Right atrium auricular region (tissue), 2 donors: ENCODE data around the gene IL17RD. TPM values are rescaled to one million over a fixed set of nuclear protein-coding genes. Genes with fewer than 3 reads are reported as not detected.

Source experiments
- DNase-seq: peaks from one replicate; pipeline ENCODE4 v3.0.0-alpha.2; 2019; ENCODE audit warnings: low spot score
- H3K27ac ChIP-seq, 2 donors: fragments of 200-600 bp; sonication (generic); 1 replicate in 1 of 2; 2 replicates in 1 of 2; pipeline ENCODE4 v1.5.1; 2016 to 2019
- H3K27me3 ChIP-seq, 2 donors: fragments of 200-600 bp; sonication (generic); one replicate each; pipeline versions ENCODE4 v1.5.1 to v1.6.0; 2017 to 2019
- H3K36me3 ChIP-seq: fragments of 200-600 bp; sonication (generic); one replicate; pipeline ENCODE4 v1.5.1; 2016
- H3K4me1 ChIP-seq, 2 donors: fragments of 200-600 bp; sonication (generic); one replicate each; pipeline versions ENCODE4 v1.5.1 to v1.6.0; 2017 to 2019
- H3K4me3 ChIP-seq, 2 donors: fragments of 200-600 bp; sonication (generic); 1 replicate in 1 of 2; 2 replicates in 1 of 2; pipeline ENCODE4 v1.5.1; 2017 to 2019; ENCODE audit warnings: mild to moderate bottlenecking in 1 of 2, moderate library complexity in 1 of 2
- H3K9me3 ChIP-seq, 2 donors: fragments of 200-600 bp; sonication (generic); one replicate each; pipeline ENCODE4 v1.5.1; 2019
- total RNA-seq, 2 donors: library from RNA; depleted of rRNA; stranded (reverse); fragments of >200 nt; gene quantifications; one replicate each; pipeline ENCODE4 v1.1.0, GENCODE V29; 2016
- TF ChIP-seq, protein P1 (sequence below), 2 donors: fragments of 200-600 bp; sonication (generic); IDR thresholded peaks; one replicate each; pipeline ENCODE4 v1.5.1; 2019; ENCODE audit warnings: antibody characterized with exemption in 2 of 2

The IL17RD gene
- total RNA-seq, 2 donors from 2014 or later, result 2.1 to 2.8 TPM

DNA sequence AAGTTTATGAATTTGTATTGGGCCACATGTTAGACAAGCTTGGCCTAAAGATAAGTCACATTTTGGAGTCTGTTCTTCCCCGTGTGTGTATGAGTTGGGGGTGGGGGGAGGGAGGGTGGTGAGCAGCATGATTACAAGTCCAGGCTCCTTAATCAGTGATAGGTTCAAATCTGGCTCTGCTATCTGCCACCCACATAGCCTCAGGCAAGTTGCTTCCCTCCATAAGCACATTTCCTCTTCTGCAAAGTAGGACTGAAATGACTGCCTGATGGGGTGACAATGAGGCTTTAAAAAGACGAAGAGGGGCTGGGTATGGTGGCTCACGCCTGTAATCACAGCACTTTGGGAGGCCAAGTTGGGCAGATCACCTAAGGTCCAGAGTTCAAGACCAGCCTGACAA is 105.7 kb downstream of the IL17RD start:
- Histone ChIP-seq H3K36me3 (no peaks in the 10 kb centered on the region), H3K27me3 (no peaks in the 10 kb centered on the region), H3K4me3 (no peak overlapping the region), H3K9me3 (no peaks in the 10 kb centered on the region), H3K4me1 (peaks cover 0 to 32% of the 10 kb centered on the region in 2 donors), H3K27ac (no peak overlapping the region)
- no peak for DNase-seq
- TF ChIP-seq, protein P1, sequence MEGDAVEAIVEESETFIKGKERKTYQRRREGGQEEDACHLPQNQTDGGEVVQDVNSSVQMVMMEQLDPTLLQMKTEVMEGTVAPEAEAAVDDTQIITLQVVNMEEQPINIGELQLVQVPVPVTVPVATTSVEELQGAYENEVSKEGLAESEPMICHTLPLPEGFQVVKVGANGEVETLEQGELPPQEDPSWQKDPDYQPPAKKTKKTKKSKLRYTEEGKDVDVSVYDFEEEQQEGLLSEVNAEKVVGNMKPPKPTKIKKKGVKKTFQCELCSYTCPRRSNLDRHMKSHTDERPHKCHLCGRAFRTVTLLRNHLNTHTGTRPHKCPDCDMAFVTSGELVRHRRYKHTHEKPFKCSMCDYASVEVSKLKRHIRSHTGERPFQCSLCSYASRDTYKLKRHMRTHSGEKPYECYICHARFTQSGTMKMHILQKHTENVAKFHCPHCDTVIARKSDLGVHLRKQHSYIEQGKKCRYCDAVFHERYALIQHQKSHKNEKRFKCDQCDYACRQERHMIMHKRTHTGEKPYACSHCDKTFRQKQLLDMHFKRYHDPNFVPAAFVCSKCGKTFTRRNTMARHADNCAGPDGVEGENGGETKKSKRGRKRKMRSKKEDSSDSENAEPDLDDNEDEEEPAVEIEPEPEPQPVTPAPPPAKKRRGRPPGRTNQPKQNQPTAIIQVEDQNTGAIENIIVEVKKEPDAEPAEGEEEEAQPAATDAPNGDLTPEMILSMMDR (IDR thresholded peaks at IDR 0.05), result no peak

DNA sequence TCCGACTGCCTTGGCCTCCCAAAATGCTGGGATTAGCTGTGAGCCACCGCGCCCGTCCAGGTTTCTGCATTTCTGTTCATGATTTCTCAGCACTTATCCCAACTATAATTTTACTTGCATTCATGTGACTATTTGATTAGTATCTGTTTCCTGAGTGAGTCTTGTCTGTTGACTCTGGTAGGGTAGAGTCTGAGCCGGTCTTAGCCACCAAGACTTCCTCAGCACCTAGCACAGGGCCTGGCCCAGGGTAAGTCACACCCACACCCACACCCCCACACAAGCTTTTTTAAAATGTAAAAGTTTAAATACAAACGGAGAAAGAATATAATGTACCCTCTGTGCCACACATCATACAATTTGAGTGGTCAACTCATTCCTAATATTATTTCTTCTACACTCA is 107.8 kb downstream of the IL17RD start:
- Histone ChIP-seq H3K9me3 (no peaks in the 10 kb centered on the region), H3K36me3 (no peaks in the 10 kb centered on the region), H3K27ac (no peak overlapping the region), H3K4me1 (peaks cover 0 to 18% of the 10 kb centered on the region in 2 donors), H3K4me3 (no peak overlapping the region), H3K27me3 (no peaks in the 10 kb centered on the region)
- TF ChIP-seq, protein P1 (IDR thresholded peaks at IDR 0.05), result no peak
- DNase-seq, result no peak

DNA sequence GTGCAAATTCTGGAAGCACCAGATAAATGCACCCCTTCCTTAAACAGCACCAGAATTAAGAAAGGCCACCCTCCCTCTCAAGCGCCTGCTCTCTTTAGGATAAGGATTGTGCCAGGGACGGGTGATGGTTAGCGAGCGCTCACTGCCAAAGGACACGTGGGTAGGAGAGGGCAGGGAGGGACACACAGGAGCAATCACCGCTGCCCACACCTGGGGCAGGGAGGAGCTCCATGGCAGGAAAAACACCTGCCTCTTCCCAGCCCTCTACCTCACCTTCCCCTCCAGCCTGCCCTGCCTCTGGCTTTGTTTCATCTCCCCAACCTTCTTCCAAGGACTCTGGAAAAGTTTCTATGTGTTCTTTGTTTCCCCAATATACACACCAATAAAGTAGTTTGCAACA is 112.0 kb downstream of the IL17RD start:
- TF ChIP-seq, protein P1 (IDR thresholded peaks at IDR 0.05), result no peak
- H3K4me1 ChIP-seq, result peaks cover 0 to 8% of the 10 kb centered on the region in 2 donors
- H3K27me3 ChIP-seq, result no peaks in the 10 kb centered on the region
- no peak overlapping the region for H3K4me3 ChIP-seq
- H3K27ac ChIP-seq, result no peak overlapping the region
- no peaks in the 10 kb centered on the region for H3K36me3 ChIP-seq
- H3K9me3 ChIP-seq, result no peaks in the 10 kb centered on the region
- DNase-seq, result no peak

DNA sequence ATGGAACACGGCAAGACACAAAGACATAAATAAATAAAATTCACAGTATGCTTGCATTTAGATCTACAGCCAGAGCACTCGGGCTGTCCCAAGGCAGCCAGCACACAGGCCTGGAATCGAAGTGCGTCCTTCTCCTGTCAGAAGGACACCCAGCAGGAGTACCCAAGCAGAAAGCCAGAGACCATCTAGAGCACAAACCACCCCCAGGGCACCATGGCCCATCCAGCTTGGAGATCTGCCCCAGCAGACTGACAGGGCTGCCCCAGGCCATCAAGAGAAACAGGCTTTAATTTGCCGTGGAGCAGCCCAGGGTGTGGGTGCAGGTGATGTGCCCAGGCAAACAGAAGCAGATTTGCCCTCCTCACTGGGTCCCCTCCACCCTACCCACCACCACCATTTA is 112.5 kb downstream of the IL17RD start:
- no peaks in the 10 kb centered on the region for H3K27me3 ChIP-seq
- no peak overlapping the region for H3K4me3 ChIP-seq
- no peaks in the 10 kb centered on the region for H3K36me3 ChIP-seq
- no peak overlapping the region for H3K27ac ChIP-seq
- peaks cover 0 to 13% of the 10 kb centered on the region in 2 donors for H3K4me1 ChIP-seq
- DNase-seq, result no peak
- TF ChIP-seq, protein P1 (IDR thresholded peaks at IDR 0.05), result no peak
- H3K9me3 ChIP-seq, result no peaks in the 10 kb centered on the region

DNA sequence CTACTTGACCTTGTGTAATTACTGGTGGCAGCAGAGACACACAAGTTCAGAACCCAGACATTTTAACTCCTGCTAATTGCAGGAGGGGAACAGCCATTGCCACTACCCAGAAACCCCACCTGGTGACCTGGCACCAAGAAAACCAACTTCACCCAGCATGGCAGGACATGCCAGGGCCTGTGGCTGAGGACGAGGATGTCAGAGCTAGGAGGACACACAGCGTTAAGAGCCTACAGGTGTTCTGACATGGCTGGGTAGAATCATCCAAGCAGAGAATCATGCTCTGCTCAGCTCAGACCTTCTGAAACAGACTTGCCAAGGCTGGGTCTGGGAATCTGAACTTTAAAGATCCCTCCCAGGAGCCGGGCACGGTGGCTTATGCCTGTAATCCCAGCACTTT is 116.4 kb downstream of the IL17RD start:
- Histone ChIP-seq H3K27ac (peak overlapping the region; percentile 1 to 36), H3K27me3 (no peaks in the 10 kb centered on the region), H3K4me3 (no peak overlapping the region), H3K36me3 (no peaks in the 10 kb centered on the region), H3K9me3 (no peaks in the 10 kb centered on the region), H3K4me1 (peaks cover 0 to 20% of the 10 kb centered on the region in 2 donors)
- TF ChIP-seq, protein P1 (IDR thresholded peaks at IDR 0.05), result no peak
- DNase-seq, result no peak

DNA sequence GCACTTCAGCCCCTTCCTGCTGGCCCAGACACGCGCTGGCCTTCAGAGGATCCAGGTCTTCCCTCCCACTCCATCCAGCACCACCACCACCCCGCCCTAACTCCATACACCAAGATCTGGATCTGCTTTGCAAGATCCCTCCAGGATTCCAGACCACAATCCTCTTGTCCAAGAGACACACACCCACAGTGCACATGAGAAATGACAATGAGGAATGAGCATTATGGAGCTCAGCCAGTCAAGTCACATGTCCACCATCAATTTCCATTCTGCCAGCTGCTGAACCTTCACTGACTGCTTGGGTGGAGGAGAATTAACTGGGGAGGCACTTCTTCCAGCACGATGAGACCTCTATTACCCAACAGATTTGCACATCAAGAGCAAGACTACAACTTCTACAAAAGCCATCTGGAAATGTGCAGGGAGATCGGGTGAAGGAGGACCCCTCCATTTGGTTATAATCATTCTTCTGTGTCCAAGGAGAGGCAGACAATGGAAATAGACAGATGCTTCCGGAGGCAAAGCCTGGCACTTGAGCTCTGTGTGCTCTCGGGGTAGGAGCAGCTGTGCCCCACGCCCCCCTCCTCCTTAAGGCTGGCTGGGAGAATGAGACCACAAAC is 117.0 kb downstream of the IL17RD start:
- H3K27ac ChIP-seq, result peak overlapping the region; percentile 1 to 36
- peak; percentile 65 for DNase-seq
- no peaks in the 10 kb centered on the region for H3K9me3 ChIP-seq
- TF ChIP-seq, protein P1 (IDR thresholded peaks at IDR 0.05), result no peak
- peaks cover 0 to 20% of the 10 kb centered on the region in 2 donors for H3K4me1 ChIP-seq
- H3K27me3 ChIP-seq, result no peaks in the 10 kb centered on the region
- H3K36me3 ChIP-seq, result no peaks in the 10 kb centered on the region
- no peak overlapping the region for H3K4me3 ChIP-seq
